CD4-positive, CD25-positive, alpha-beta regulatory T cell (primary cell): ENCODE measurements around the gene PXYLP1. TPM values are rescaled to one million over a fixed set of nuclear protein-coding genes. Genes with fewer than 3 reads are reported as not detected.
A peak's percentile ranks its signal among the peaks of the same experiment; 100 is the strongest.
"Not testable (repeated sequence)": the region's sequence is repeated elsewhere in the genome, so short reads cannot be mapped to it uniquely, and the experiment has no call there.

ENCODE experiments used
- ATAC-seq, 2 donors: fragments of 150-1000 bp; cut with Tn5 transposase; one replicate each; pipeline ENCODE4 v1.10.0; 2021; ENCODE audit warnings: low read depth in 2 of 2, moderate number of reproducible peaks in 2 of 2, moderate library complexity in 1 of 2
- DNase-seq, 3 donors: peaks; one replicate each; pipeline versions ENCODE4 v3.0.0 to v3.0.0-alpha.2; 2012 to 2022; ENCODE audit warnings: mixed read lengths in 1 of 3
- H3K27ac ChIP-seq: one replicate; pipeline ENCODE4 v1.7.0; 2013; ENCODE audit warnings: mild to moderate bottlenecking, low read length; ENCODE audit not compliant: insufficient read depth, poor library complexity, severe bottlenecking
- H3K27me3 ChIP-seq: one replicate; pipeline ENCODE4 v1.7.0; 2013; ENCODE audit warnings: low read length; ENCODE audit not compliant: control insufficient read depth, insufficient read depth
- H3K36me3 ChIP-seq: one replicate; pipeline ENCODE4 v1.7.0; 2013; ENCODE audit warnings: mild to moderate bottlenecking, low read length, moderate library complexity; ENCODE audit not compliant: control insufficient read depth, insufficient read depth
- H3K4me1 ChIP-seq: 2 replicates; pipeline ENCODE4 v1.7.0; 2013; ENCODE audit warnings: mild to moderate bottlenecking, low read length; ENCODE audit not compliant: insufficient read depth, control insufficient read depth, poor library complexity, severe bottlenecking
- H3K4me3 ChIP-seq: one replicate; pipeline ENCODE4 v1.7.0; 2013; ENCODE audit warnings: low read depth, mild to moderate bottlenecking, low read length, moderate library complexity
- H3K9me3 ChIP-seq, 2 experiments: 1 replicate in 1 of 2; 2 replicates in 1 of 2; pipeline ENCODE4 v1.7.0; 2013; ENCODE audit warnings: low read length in 2 of 2, mild to moderate bottlenecking in 1 of 2, moderate library complexity in 1 of 2; ENCODE audit not compliant: control insufficient read depth in 2 of 2
- H3K27ac Mint-ChIP-seq, 3 donors: one replicate each; pipeline ENCODE4 v1.8.0; 2020 to 2022; ENCODE audit warnings: mild to moderate bottlenecking in 3 of 3, mixed read lengths in 3 of 3, moderate library complexity in 2 of 3
- H3K27me3 Mint-ChIP-seq: one replicate; pipeline ENCODE4 v1.8.0; 2022; ENCODE audit warnings: mild to moderate bottlenecking, mixed read lengths
- H3K36me3 Mint-ChIP-seq: one replicate; pipeline ENCODE4 v1.8.0; 2020; ENCODE audit warnings: mixed read lengths
- H3K4me1 Mint-ChIP-seq, 4 donors: one replicate each; pipeline ENCODE4 v1.8.0; 2020 to 2022; ENCODE audit warnings: mixed read lengths in 4 of 4, mild to moderate bottlenecking in 1 of 4
- H3K4me3 Mint-ChIP-seq, 4 donors: one replicate each; pipeline ENCODE4 v1.8.0; 2020 to 2022; ENCODE audit warnings: mild to moderate bottlenecking in 4 of 4, mixed read lengths in 4 of 4, moderate library complexity in 3 of 4
- H3K9me3 Mint-ChIP-seq, 7 donors: one replicate each; pipeline ENCODE4 v1.8.0; 2020 to 2022; ENCODE audit warnings: mixed read lengths in 7 of 7, mild to moderate bottlenecking in 3 of 7, moderate library complexity in 2 of 7
- polyA plus RNA-seq, 4 donors: library from polyadenylated mRNA; unstranded; fragments of 300-500 nt; fragmentation: Illumina TruSeq; gene quantifications; one replicate each; pipeline ENCODE4 v1.2.3, GENCODE V29; 2021
- total RNA-seq: library from RNA; stranded (reverse); gene quantifications from one replicate; pipeline ENCODE4 v1.2.3, GENCODE V29; 2022

The PXYLP1 gene
- total and polyA plus RNA-seq, 5 donors from 2014 or later: 3.8 to 11.3 (median 9.8) TPM

DNA sequence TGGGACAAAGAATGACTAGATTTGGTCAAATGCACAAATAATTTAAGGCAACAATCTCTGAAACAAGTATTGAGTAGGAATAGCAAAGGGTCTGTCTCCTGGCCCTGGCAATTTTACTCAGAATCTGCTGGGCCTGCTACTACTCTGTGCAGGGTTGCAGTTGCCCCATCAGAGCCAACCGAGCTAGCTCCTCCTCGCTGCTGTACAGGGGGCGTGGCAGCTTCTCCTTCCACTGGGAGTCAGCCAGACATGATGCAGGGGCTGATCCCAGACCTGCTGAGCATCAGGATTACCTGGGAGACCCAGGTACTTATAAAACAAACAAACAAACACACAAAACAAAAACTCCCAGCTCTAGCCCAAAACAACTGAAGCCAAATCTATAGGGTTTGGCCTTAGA, 30.5 kb upstream of the PXYLP1 start:
- peaks cover 0 to 3% (median 1%) of the 10 kb centered on the region in 7 donors for H3K9me3 Mint-ChIP-seq
- Histone ChIP-seq H3K27me3 (peaks cover 8% of the 10 kb centered on the region), H3K4me1 (no peaks in the 10 kb centered on the region), H3K36me3 (no peaks in the 10 kb centered on the region), H3K27ac (no peak overlapping the region), H3K4me3 (no peak overlapping the region), H3K9me3 (peaks cover 0 to 4% of the 10 kb centered on the region in 2 experiments)
- no peaks in the 10 kb centered on the region for H3K36me3 Mint-ChIP-seq
- H3K27ac Mint-ChIP-seq: no peak overlapping the region
- no peak overlapping the region for H3K4me3 Mint-ChIP-seq
- no peaks in the 10 kb centered on the region for H3K4me1 Mint-ChIP-seq
- H3K27me3 Mint-ChIP-seq: peaks cover 49% of the 10 kb centered on the region
- ATAC-seq: no peak
- DNase-seq: no peak

DNA sequence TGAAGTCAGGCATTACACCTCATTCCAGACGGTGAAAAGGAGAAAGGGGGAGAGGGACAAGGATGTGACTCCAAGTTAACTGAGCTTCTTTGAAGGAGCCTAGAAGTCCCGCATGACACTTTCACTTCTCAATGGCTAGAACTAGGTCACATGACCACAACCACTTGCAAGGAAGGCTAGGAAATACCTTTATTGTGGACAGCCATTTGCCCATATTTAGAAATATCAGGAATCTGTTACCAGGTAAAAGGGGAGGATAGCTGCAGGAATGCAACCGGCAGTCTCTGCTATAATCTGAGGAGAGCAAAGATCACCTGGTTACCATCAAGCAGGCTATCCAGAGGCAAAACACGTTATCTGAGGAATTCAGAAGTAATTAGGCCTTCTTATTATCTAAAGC, 28.9 kb upstream of the PXYLP1 start:
- no peak for DNase-seq
- Histone ChIP-seq H3K4me3 (no peak overlapping the region), H3K36me3 (no peaks in the 10 kb centered on the region), H3K27ac (no peak overlapping the region), H3K9me3 (no peaks in the 10 kb centered on the region), H3K4me1 (no peaks in the 10 kb centered on the region), H3K27me3 (peaks cover 5% of the 10 kb centered on the region)
- Mint-ChIP-seq H3K27me3 (peaks cover 40% of the 10 kb centered on the region), H3K9me3 (peaks cover 0 to 2% (median 0%) of the 10 kb centered on the region in 7 donors), H3K4me3 (no peak overlapping the region), H3K4me1 (no peaks in the 10 kb centered on the region), H3K27ac (no peak overlapping the region), H3K36me3 (no peaks in the 10 kb centered on the region)
- ATAC-seq: no peak

GRCh38 chr3:141203866-141204265, 27.8 kb upstream of the PXYLP1 start:
- H3K27ac Mint-ChIP-seq: no peak overlapping the region
- Histone ChIP-seq H3K4me1 (no peaks in the 10 kb centered on the region), H3K4me3 (no peak overlapping the region), H3K27ac (no peak overlapping the region), H3K9me3 (no peaks in the 10 kb centered on the region), H3K27me3 (peaks cover 2% of the 10 kb centered on the region), H3K36me3 (no peaks in the 10 kb centered on the region)
- peaks cover 0 to 2% (median 0%) of the 10 kb centered on the region in 7 donors for H3K9me3 Mint-ChIP-seq
- ATAC-seq: no peak
- H3K27me3 Mint-ChIP-seq: peaks cover 31% of the 10 kb centered on the region
- H3K4me3 Mint-ChIP-seq: no peak overlapping the region
- no peaks in the 10 kb centered on the region for H3K36me3 Mint-ChIP-seq
- DNase-seq: no peak
- no peaks in the 10 kb centered on the region for H3K4me1 Mint-ChIP-seq

GRCh38 chr3:141204343-141204742, 27.3 kb upstream of the PXYLP1 start:
- DNase-seq: no peak
- H3K36me3 Mint-ChIP-seq: no peaks in the 10 kb centered on the region
- H3K27me3 Mint-ChIP-seq: peaks cover 27% of the 10 kb centered on the region
- Histone ChIP-seq H3K27me3 (peaks cover 2% of the 10 kb centered on the region), H3K9me3 (no peaks in the 10 kb centered on the region), H3K27ac (no peak overlapping the region), H3K4me1 (no peaks in the 10 kb centered on the region), H3K36me3 (no peaks in the 10 kb centered on the region), H3K4me3 (no peak overlapping the region)
- H3K27ac Mint-ChIP-seq: peak overlapping the region in 1 of 3 donors; percentile 21
- no peak overlapping the region for H3K4me3 Mint-ChIP-seq
- no peak for ATAC-seq
- no peaks in the 10 kb centered on the region for H3K4me1 Mint-ChIP-seq
- H3K9me3 Mint-ChIP-seq: peaks cover 0 to 2% (median 0%) of the 10 kb centered on the region in 7 donors

DNA sequence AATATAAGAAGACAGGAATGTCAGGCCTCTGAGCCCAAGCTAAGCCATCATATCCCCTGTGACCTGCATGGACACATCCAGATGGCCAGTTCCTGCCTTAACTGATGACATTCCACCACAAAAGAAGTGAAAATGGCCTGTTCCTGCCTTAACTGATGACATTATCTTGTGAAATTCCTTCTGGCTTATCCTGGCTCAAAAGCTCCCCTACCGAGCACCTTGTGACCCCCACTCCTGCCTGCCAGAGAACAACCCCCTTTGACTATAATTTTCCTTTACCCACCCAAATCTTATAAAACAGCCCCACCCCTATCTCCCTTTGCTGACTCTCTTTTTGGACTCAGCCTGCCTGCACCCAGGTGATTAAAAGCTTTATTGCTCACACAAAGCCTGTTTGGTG, 20.3 kb upstream of the PXYLP1 start:
- not testable (repeated sequence) for H3K4me1 ChIP-seq, H3K9me3 ChIP-seq, H3K27ac Mint-ChIP-seq, ATAC-seq, H3K9me3 Mint-ChIP-seq, H3K27ac ChIP-seq, H3K36me3 ChIP-seq, H3K4me3 Mint-ChIP-seq, H3K27me3 ChIP-seq, DNase-seq, H3K4me3 ChIP-seq, H3K36me3 Mint-ChIP-seq, H3K4me1 Mint-ChIP-seq
- H3K27me3 Mint-ChIP-seq: peaks cover 11% of the 10 kb centered on the region

DNA sequence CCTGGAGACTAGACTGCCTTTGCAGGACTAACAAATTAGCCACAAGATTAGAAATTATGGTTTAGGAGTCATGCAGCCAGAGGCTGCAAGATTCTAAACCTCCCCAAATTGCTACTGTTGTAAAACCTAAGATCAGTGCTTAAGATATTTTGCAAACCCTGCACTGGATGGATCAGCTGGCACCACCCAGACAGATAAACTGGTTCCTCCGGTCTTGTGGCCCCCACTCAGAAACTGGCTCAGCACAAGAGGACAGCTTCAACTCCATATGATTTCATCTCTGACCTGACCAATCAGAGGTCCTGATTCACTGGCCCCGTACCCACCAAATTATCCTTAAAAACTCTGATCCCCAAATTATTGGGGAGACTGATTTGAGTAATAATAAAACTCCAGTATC, 19.5 kb upstream of the PXYLP1 start:
- Mint-ChIP-seq H3K36me3 (no peaks in the 10 kb centered on the region), H3K9me3 (no peaks in the 10 kb centered on the region), H3K4me3 (no peak overlapping the region), H3K4me1 (no peaks in the 10 kb centered on the region), H3K27me3 (peaks cover 6% of the 10 kb centered on the region), H3K27ac (no peak overlapping the region)
- Histone ChIP-seq H3K4me1 (no peaks in the 10 kb centered on the region), H3K9me3 (no peaks in the 10 kb centered on the region), H3K36me3 (no peaks in the 10 kb centered on the region), H3K4me3 (no peak overlapping the region), H3K27ac (no peak overlapping the region), H3K27me3 (peaks cover 7% of the 10 kb centered on the region)
- DNase-seq (no peak), ATAC-seq (no peak)

GRCh38 chr3:141212555-141212954, 19.1 kb upstream of the PXYLP1 start:
- Histone ChIP-seq H3K4me3 (no peak overlapping the region), H3K9me3 (no peaks in the 10 kb centered on the region), H3K36me3 (no peaks in the 10 kb centered on the region), H3K4me1 (no peaks in the 10 kb centered on the region), H3K27me3 (peaks cover 10% of the 10 kb centered on the region), H3K27ac (no peak overlapping the region)
- Mint-ChIP-seq H3K9me3 (peaks cover 0 to 1% (median 0%) of the 10 kb centered on the region in 7 donors), H3K4me3 (no peak overlapping the region), H3K27me3 (peaks cover 8% of the 10 kb centered on the region), H3K36me3 (no peaks in the 10 kb centered on the region), H3K4me1 (no peaks in the 10 kb centered on the region), H3K27ac (no peak overlapping the region)
- DNase-seq: no peak
- ATAC-seq: no peak

DNA sequence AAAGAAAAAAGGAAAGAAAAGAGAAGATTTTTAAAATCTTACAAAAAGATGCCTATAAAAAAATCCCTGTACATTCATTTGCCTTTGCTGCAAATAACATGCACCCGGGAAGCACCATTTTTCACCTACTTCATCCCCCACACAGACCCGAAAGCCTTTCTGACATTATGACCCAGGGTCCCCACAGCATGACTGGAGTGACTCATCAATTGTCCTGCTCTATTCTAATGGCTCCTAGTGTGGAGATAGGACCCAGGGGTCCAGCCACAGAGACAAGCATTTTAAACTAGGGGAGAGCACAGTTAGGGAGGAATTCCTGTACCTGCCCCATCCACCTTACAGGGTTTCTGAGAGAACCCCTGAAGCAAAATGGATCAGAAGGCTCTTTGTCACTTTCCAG, 14.7 kb upstream of the PXYLP1 start:
- H3K4me1 ChIP-seq: no peaks in the 10 kb centered on the region
- H3K9me3 Mint-ChIP-seq: peaks cover 0 to 2% (median 0%) of the 10 kb centered on the region in 7 donors
- peak overlapping the region in 1 of 3 donors; percentile 16 for H3K27ac Mint-ChIP-seq
- peaks cover 27% of the 10 kb centered on the region for H3K27me3 Mint-ChIP-seq
- H3K4me1 Mint-ChIP-seq: no peaks in the 10 kb centered on the region
- ATAC-seq (no peak), DNase-seq (no peak)
- H3K27ac ChIP-seq: no peak overlapping the region
- H3K4me3 ChIP-seq: no peak overlapping the region
- no peaks in the 10 kb centered on the region for H3K36me3 Mint-ChIP-seq
- no peaks in the 10 kb centered on the region for H3K9me3 ChIP-seq
- no peak overlapping the region for H3K4me3 Mint-ChIP-seq
- H3K36me3 ChIP-seq: no peaks in the 10 kb centered on the region
- peaks cover 16% of the 10 kb centered on the region for H3K27me3 ChIP-seq
